Natural killer cell (primary cell): Measurements from ENCODE around the gene TAGLN2. TPM values are rescaled to one million over a fixed set of nuclear protein-coding genes. Genes with fewer than 3 reads are reported as not detected.
A peak's percentile ranks its signal among the peaks of the same experiment; 100 is the strongest.

Experiments
- ATAC-seq, 3 donors: fragments of 150-1000 bp in 2 of 3; fragments of 200-7000 bp in 1 of 3; cut with Tn5 transposase; 1 replicate in 1 of 3; 2 replicates in 2 of 3; pipeline ENCODE4 v1.10.0; 2021; ENCODE audit warnings: mild to moderate bottlenecking in 2 of 3, moderate library complexity in 2 of 3
- DNase-seq, 2 donors: peaks; one replicate each; pipeline versions ENCODE4 v3.0.0 to v3.0.0-alpha.2; 2013 to 2021; ENCODE audit warnings: mixed read lengths in 1 of 2
- H3K27ac ChIP-seq: one replicate; pipeline ENCODE4 v1.5.1; 2013; ENCODE audit warnings: mild to moderate bottlenecking, low read length
- H3K27me3 ChIP-seq: one replicate; pipeline ENCODE4 v1.6.1; 2013; ENCODE audit warnings: low read length; ENCODE audit not compliant: control insufficient read depth, insufficient read depth
- H3K36me3 ChIP-seq: one replicate; pipeline ENCODE4 v1.6.1; 2013; ENCODE audit warnings: low read length; ENCODE audit not compliant: control insufficient read depth, insufficient read depth
- H3K4me1 ChIP-seq: one replicate; pipeline ENCODE4 v1.6.1; 2013; ENCODE audit warnings: low read length; ENCODE audit not compliant: control insufficient read depth, insufficient read depth
- H3K4me3 ChIP-seq: one replicate; pipeline ENCODE4 v1.5.1; 2013; ENCODE audit warnings: low read length
- H3K9me3 ChIP-seq: one replicate; pipeline ENCODE4 v1.6.1; 2013; ENCODE audit warnings: low read length; ENCODE audit not compliant: control insufficient read depth, insufficient read depth
- H3K27ac Mint-ChIP-seq, 2 donors: one replicate each; pipeline ENCODE4 v1.8.0; 2022; ENCODE audit warnings: mild to moderate bottlenecking in 2 of 2, mixed read lengths in 2 of 2, moderate library complexity in 1 of 2
- H3K27me3 Mint-ChIP-seq, 2 donors: one replicate each; pipeline ENCODE4 v1.8.0; 2022; ENCODE audit warnings: low read depth in 2 of 2, mixed read lengths in 2 of 2
- H3K36me3 Mint-ChIP-seq: one replicate; pipeline ENCODE4 v1.8.0; 2022; ENCODE audit warnings: mixed read lengths
- H3K4me1 Mint-ChIP-seq, 2 donors: one replicate each; pipeline ENCODE4 v1.8.0; 2022; ENCODE audit warnings: mixed read lengths in 2 of 2
- H3K4me3 Mint-ChIP-seq: one replicate; pipeline ENCODE4 v1.8.0; 2022; ENCODE audit warnings: mild to moderate bottlenecking, moderate library complexity, mixed read lengths
- H3K9me3 Mint-ChIP-seq, 2 donors: one replicate each; pipeline ENCODE4 v1.8.0; 2022; ENCODE audit warnings: mixed read lengths in 2 of 2
- WGBS: methylation state at CpG from one replicate; pipeline ENCODE4 v1.1.7; 2013; ENCODE audit warnings: missing lambda C conversion rate; ENCODE audit not compliant: insufficient coverage; 5-methylcytosine and 5-hydroxymethylcytosine counted together
- intact Hi-C: fragments of 100-400 bp; cut with micrococcal nuclease; formaldehyde crosslinking; loops from one replicate; pipeline ENCODE4 v1.14.2; 2022
- total RNA-seq, 4 donors: library from RNA; stranded (reverse); fragments of 120-200 nt in 1 of 4; gene quantifications; one replicate each; pipeline versions ENCODE4 v1.2.3 to v1.2.4, GENCODE V29; 2013 to 2022
- TF ChIP-seq, protein P1 (sequence below): fragments of 200-600 bp; IDR thresholded peaks from one replicate; pipeline ENCODE4 v1.8.0; 2022; ENCODE audit warnings: antibody characterized with exemption

The TAGLN2 gene
- total RNA-seq, 3 donors from 2014 or later (not counting 1 experiment from before 2014, with no cell fraction given) = 344 to 394 (median 358) TPM

- Mint-ChIP-seq H3K36me3 (no peaks in the 10 kb centered on the region), H3K4me3 (no peak overlapping the region), H3K27me3 (peaks cover 0 to 8% of the 10 kb centered on the region in 2 donors), H3K9me3 (no peaks in the 10 kb centered on the region), H3K4me1 (peaks cover 28 to 40% of the 10 kb centered on the region in 2 donors), H3K27ac (no peak overlapping the region)
- no peak overlapping the region for H3K27ac ChIP-seq
- ATAC-seq = no peak
- TF ChIP-seq, protein P1, sequence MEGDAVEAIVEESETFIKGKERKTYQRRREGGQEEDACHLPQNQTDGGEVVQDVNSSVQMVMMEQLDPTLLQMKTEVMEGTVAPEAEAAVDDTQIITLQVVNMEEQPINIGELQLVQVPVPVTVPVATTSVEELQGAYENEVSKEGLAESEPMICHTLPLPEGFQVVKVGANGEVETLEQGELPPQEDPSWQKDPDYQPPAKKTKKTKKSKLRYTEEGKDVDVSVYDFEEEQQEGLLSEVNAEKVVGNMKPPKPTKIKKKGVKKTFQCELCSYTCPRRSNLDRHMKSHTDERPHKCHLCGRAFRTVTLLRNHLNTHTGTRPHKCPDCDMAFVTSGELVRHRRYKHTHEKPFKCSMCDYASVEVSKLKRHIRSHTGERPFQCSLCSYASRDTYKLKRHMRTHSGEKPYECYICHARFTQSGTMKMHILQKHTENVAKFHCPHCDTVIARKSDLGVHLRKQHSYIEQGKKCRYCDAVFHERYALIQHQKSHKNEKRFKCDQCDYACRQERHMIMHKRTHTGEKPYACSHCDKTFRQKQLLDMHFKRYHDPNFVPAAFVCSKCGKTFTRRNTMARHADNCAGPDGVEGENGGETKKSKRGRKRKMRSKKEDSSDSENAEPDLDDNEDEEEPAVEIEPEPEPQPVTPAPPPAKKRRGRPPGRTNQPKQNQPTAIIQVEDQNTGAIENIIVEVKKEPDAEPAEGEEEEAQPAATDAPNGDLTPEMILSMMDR = no peak
- DNase-seq = no peak
- no peaks in the 10 kb centered on the region for H3K9me3 ChIP-seq
- H3K4me3 ChIP-seq = no peak overlapping the region
- H3K4me1 ChIP-seq = peaks cover 26% of the 10 kb centered on the region
- intact Hi-C loops = no loop called here
- no peaks in the 10 kb centered on the region for H3K36me3 ChIP-seq
- H3K27me3 ChIP-seq = no peaks in the 10 kb centered on the region
- WGBS = 87% methylated on average over 12 of the region's 13 CpGs
Observed at GRCh38 chr1:159927849-159928431, 2.6 kb upstream of the TAGLN2 start.

GRCh38 chr1:159927211-159927848 is 2.0 kb upstream of the TAGLN2 start:
- no peaks in the 10 kb centered on the region for H3K27me3 ChIP-seq
- H3K4me3 Mint-ChIP-seq = no peak overlapping the region
- peak overlapping the region; percentile 93 to 98 for H3K27ac Mint-ChIP-seq
- no peaks in the 10 kb centered on the region for H3K9me3 ChIP-seq
- TF ChIP-seq, protein P1 = no peak
- DNase-seq (no peak), ATAC-seq (no peak)
- no peaks in the 10 kb centered on the region for H3K36me3 ChIP-seq
- H3K36me3 Mint-ChIP-seq = no peaks in the 10 kb centered on the region
- no peak overlapping the region for H3K27ac ChIP-seq
- peaks cover 0 to 8% of the 10 kb centered on the region in 2 donors for H3K27me3 Mint-ChIP-seq
- peaks cover 34 to 46% of the 10 kb centered on the region in 2 donors for H3K4me1 Mint-ChIP-seq
- intact Hi-C loops = no loop called here
- peaks cover 32% of the 10 kb centered on the region for H3K4me1 ChIP-seq
- no peak overlapping the region for H3K4me3 ChIP-seq
- no peaks in the 10 kb centered on the region for H3K9me3 Mint-ChIP-seq
- WGBS = 91% methylated on average over 16 of the region's 16 CpGs

DNA sequence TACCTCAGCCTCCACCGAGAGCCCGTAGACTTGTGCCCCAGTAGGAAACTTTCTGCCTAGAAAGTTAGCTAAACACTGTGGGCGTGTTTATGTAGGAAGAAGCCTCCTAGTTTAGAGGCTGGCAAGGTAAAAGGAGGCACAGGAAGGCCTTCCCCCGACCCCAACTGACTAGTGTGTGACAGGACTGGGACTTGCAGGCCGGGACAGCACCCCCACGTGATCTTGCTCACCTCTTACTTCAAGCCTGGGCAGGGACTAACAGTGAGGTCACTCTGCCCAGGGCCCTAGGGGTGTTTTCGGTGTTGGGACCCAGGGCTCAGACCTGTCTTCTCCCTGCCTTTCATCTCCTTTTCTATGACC is 392 bp upstream of the TAGLN2 start:
- ATAC-seq = peak in 2 of 3 donors; percentile 1
- DNase-seq = no peak
- peaks cover 48% of the 10 kb centered on the region for H3K4me1 ChIP-seq
- Mint-ChIP-seq H3K9me3 (no peaks in the 10 kb centered on the region), H3K4me1 (peaks cover 50 to 62% of the 10 kb centered on the region in 2 donors), H3K4me3 (peak overlapping the region; percentile 94), H3K27ac (peak overlapping the region; percentile 93 to 98), H3K27me3 (peaks cover 0 to 8% of the 10 kb centered on the region in 2 donors), H3K36me3 (peaks cover 6% of the 10 kb centered on the region)
- WGBS = 12% methylated on average over 7 of the region's 7 CpGs
- TF ChIP-seq, protein P1 = no peak
- peaks cover 3% of the 10 kb centered on the region for H3K36me3 ChIP-seq
- intact Hi-C loops = no loop called here
- H3K9me3 ChIP-seq = no peaks in the 10 kb centered on the region
- H3K4me3 ChIP-seq = peak overlapping the region; percentile 97
- H3K27ac ChIP-seq = peak overlapping the region; percentile 98
- no peaks in the 10 kb centered on the region for H3K27me3 ChIP-seq
